HL-60/S4 (cell line): ENCODE measurements around the gene PRPF40B.
"Not testable (repeated sequence)": the region's sequence is repeated elsewhere in the genome, so short reads cannot be mapped to it uniquely, and the experiment has no call there.

Source experiments
- in situ Hi-C: fragments of 300-500 bp; cut with MboI; formaldehyde crosslinking; loops from 2 replicates; pipeline ENCODE4 v1.14.3; 2022; ENCODE audit warnings: low sequenced_read_pairs

PRPF40B gene

DNA sequence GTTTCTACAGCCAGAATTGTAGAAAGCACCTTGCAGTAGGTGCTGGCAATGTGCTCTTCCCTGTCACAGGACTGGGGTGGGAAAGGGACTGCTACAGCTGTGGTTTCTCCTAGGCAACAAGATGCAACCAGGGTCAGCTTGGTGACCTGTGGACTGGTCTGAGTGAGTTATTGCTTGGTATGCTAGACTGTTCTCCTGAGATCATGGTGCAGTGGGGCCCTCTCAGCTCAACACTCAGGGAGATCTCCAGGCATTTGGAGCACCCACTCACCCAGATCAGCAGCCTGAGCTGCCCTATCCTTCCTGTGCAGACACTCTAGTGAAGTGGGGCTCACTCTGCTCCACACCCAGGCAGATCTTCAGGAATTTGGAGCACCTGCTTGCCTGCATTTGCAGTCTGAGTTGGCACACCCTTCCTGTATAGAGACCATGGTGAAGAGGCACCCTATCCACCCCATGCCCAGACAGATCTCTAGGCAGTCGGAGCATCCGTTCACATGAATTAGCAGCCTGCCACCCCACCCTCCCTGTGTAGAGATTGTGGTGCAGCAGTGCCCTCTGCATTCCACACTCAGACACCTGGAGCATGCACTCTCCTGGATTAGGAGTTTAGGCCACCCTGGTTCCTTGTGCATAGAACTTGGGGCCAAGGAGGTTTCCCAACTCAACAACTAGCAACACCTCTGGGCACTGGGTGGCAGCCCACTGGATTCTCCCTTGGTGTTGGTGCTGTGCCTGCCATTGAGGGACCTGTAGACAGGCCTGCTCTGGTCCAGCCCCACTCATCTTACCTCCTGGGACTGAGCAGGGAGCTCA lies 14.1 kb upstream of the PRPF40B start:
- in situ Hi-C loops, result no loop called here

- in situ Hi-C loops, result no loop called here
These were observed 13.5 kb upstream of the PRPF40B start for GRCh38 chr12:49609875-49610154.

DNA sequence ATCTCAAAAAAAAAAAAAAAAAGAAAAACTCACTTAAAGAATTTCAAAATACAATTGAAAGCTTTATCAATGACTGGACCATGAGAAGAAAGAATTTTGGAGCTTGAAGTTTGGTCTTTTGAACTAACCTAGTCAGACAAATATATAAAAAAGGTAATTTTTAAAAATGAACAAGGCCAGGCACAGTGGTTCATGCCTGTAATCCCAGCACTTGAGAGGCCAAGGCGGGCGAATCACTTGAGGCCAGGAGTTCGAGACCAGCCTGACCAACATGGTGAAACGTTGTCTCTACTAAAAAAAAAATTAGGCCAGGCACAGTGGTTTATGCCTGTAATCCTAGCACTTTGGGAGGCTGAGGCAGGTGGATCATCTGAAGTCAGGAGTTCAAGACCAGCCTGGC lies 12.6 kb upstream of the PRPF40B start:
- in situ Hi-C loops, result not testable (repeated sequence)

- in situ Hi-C loops, result no loop called here
These were observed 11.2 kb upstream of the PRPF40B start for GRCh38 chr12:49612210-49612609.

DNA sequence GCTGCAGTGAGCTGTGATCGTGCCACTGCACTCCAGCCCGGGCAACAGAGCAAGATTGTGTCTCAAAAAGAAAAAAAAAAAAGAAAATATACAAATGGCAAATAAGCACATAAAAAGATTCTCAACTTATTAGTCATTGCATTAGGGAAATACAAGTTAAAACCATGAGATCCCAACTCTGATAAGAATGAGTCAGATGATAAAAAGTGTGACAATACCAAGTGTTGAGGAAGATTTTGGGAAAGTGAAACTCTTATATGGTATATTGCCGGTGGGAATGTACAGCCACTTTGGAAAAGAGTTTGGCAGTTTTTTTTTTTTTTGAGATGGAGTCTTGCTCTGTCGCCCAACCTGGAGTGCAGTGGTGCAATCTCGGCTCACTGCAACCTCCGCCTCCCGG lies 7.6 kb upstream of the PRPF40B start:
- in situ Hi-C loops, result no loop called here

GRCh38 chr12:49616533-49617219 lies 6.7 kb upstream of the PRPF40B start:
- in situ Hi-C loops, result no loop called here

GRCh38 chr12:49618576-49618975 lies 4.8 kb upstream of the PRPF40B start:
- in situ Hi-C loops, result no loop called here

DNA sequence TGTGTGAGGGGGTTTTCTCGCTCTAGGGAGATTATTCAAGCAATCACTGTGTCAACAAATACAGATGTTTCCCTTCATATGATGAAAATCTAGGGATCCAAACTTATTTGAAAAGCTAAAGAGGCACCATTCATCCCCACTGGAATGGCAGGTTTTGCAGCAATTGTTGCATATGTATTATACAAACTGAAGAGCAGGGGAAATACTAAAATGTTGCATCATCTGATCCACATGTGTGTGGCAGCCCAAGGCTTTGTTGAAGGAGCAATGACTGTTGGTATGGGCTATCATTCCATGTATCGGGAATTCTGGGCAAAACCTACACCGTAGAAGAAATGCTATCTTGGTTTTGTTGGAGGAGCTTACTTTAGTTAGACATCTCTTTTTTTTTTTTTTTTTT lies 4.1 kb upstream of the PRPF40B start:
- in situ Hi-C loops, result no loop called here

GRCh38 chr12:49621651-49622500 lies 1.5 kb upstream of the PRPF40B start:
- in situ Hi-C loops, result no loop called here

- in situ Hi-C loops, result no loop called here
These were observed 740 bp upstream of the PRPF40B start for GRCh38 chr12:49622501-49623141.

GRCh38 chr12:49624921-49625577 lies 1.7 kb downstream of the PRPF40B start:
- in situ Hi-C loops, result no loop called here

DNA sequence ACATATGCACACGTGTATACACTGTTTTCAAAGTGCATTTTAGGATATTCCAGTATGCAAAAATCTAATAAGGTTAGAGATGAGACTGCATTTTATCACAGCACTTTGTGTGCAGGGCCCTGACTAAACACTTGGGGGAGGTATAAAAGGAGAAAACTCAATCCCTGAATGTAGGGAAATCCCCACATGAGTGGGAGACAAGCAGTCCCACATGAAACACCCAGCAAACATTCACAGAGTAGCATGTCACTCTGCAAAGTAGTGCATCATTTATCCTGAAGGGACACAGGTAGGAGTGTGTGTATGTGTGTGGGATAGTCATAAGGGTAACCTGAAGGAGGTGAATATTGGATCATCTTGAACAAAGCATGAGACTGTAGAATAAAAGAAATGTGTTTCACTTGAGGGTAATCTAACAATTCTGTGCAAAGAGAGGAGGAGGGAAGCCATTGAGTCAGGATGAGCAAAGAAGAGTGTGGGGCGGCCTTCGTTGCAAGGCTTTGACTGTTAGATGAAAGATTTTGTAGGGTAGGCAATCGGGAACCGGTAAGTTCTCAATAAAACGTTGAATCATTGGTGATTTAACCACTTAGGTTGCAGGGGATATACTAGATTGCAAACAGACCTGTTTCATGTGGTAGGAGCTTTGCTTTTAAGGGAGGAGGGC lies 2.9 kb downstream of the PRPF40B start:
- in situ Hi-C loops, result no loop called here

- in situ Hi-C loops, result no loop called here
These were observed 3.5 kb downstream of the PRPF40B start for GRCh38 chr12:49626836-49627235.

GRCh38 chr12:49627752-49628360 lies 4.5 kb downstream of the PRPF40B start:
- in situ Hi-C loops, result no loop called here

DNA sequence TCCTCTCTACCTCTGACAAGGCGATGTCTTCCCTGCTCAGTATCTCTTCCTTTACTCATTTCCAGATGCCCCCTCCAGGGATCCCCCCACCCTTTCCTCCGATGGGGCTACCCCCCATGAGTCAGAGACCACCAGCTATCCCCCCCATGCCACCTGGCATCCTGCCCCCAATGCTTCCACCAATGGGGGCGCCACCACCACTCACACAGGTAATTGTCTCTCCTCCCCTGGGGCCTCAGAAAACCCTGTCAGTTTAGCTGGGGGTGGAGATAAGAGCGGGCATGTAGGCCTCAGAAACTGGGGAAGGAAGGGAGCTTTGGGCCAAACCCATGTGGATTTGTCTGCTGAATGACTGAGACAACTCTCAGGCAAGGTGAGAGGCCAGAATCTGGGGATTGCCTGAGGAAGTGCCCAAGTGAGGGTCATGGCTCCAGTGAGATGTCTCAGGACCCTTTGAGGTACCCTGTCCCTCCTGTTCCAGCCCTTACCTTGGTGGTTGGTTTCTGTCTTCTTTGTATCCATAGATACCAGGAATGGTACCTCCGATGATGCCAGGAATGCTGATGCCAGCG lies 8.1 kb downstream of the PRPF40B start:
- in situ Hi-C loops, result no loop called here

DNA sequence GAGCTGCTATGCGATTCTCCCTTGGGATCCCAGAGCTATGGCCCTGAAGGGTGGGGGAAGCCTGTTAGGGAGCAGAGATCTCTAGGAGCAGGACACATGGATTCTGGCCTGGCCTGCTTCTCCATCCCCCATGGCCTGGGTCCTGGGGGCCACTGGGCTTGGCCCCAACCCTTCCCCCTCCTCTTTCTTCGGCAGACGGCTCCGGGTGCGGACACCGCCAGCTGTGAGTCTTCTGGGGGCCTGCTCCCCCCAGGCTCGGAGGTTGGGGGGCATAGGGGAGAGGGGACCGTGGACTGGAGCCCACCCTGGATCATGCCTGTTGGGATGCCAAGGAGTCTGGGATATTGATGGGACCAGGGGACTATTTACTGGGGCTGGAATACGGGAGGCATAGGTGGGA lies 9.0 kb downstream of the PRPF40B start:
- in situ Hi-C loops, result no loop called here

GRCh38 chr12:49632986-49633702 lies 9.8 kb downstream of the PRPF40B start:
- in situ Hi-C loops, result no loop called here

DNA sequence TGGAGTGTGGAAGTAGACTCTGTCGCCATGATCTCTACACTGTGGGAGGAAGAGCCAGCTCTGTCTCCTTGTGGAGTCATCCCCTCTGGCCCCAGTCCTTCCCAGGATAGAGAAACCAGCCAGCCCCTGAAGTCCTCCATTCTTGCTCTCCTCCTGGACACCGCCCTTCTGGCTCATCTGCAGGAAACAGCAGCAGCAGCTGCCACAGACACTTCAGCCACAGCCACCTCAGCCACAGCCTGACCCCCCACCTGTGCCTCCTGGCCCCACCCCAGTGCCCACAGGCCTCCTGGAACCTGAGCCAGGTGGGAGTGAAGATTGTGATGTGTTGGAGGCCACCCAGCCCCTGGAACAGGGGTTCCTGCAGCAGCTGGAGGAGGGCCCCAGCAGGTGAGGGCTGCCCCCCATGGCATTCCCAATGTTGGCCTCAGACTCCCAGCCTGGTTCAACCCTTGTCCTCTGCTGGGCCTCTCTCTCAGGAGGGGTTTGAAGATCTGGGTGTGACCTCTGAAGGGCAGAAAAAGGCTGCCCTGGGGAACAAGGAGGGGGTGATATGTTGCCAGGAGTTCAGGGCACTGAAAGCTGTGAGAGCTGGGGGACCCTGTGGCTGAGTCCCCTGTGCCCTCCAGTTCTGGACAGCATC lies 10.5 kb downstream of the PRPF40B start:
- in situ Hi-C loops, result no loop called here
